HG02943 (cell line): ENCODE measurements around the gene WDR7.
A peak's percentile ranks its signal among the peaks of the same experiment; 100 is the strongest.

ENCODE experiments used
- ATAC-seq: cut with Tn5 transposase; IDR thresholded peaks from one replicate; pipeline ENCODE4 v1.9.1; 2021; ENCODE audit warnings: mild to moderate bottlenecking, low read depth, moderate library complexity; ENCODE audit not compliant: unreplicated experiment

WDR7 gene

GRCh38 chr18:56980151-56980550 lies 329.0 kb downstream of the WDR7 start:
- no peak for ATAC-seq

GRCh38 chr18:56982766-56983165 lies 331.6 kb downstream of the WDR7 start:
- no peak for ATAC-seq

GRCh38 chr18:56983275-56983992 lies 332.3 kb downstream of the WDR7 start:
- no peak for ATAC-seq

- no peak for ATAC-seq
These were observed 333.6 kb downstream of the WDR7 start for GRCh38 chr18:56984731-56985130.

- ATAC-seq, result no peak
These were observed 335.7 kb downstream of the WDR7 start for GRCh38 chr18:56986829-56987228.

- ATAC-seq, result no peak
These were observed 336.1 kb downstream of the WDR7 start for GRCh38 chr18:56987236-56987635.

- ATAC-seq, result no peak
These were observed 336.9 kb downstream of the WDR7 start for GRCh38 chr18:56988022-56988421.

GRCh38 chr18:56990678-56991077 lies 339.5 kb downstream of the WDR7 start:
- ATAC-seq, result no peak

GRCh38 chr18:56992777-56993176 lies 341.6 kb downstream of the WDR7 start:
- ATAC-seq, result no peak

GRCh38 chr18:56995579-56996188 lies 344.5 kb downstream of the WDR7 start:
- no peak for ATAC-seq

GRCh38 chr18:56997200-56997599 lies 346.0 kb downstream of the WDR7 start:
- no peak for ATAC-seq

GRCh38 chr18:56999823-57000222 lies 348.7 kb downstream of the WDR7 start:
- no peak for ATAC-seq

GRCh38 chr18:57002627-57003026 lies 351.5 kb downstream of the WDR7 start:
- ATAC-seq, result no peak

- ATAC-seq, result no peak
These were observed 352.2 kb downstream of the WDR7 start for GRCh38 chr18:57003342-57003741.

GRCh38 chr18:57004366-57005121 lies 353.4 kb downstream of the WDR7 start:
- peak; percentile 98 for ATAC-seq

- no peak for ATAC-seq
These were observed 357.0 kb downstream of the WDR7 start for GRCh38 chr18:57008001-57008686.

GRCh38 chr18:57009844-57010243 lies 358.7 kb downstream of the WDR7 start:
- no peak for ATAC-seq

- ATAC-seq, result no peak
These were observed 363.7 kb downstream of the WDR7 start for GRCh38 chr18:57014772-57015413.

- no peak for ATAC-seq
These were observed 364.3 kb downstream of the WDR7 start for GRCh38 chr18:57015451-57015850.

GRCh38 chr18:57018845-57019244 lies 367.7 kb downstream of the WDR7 start:
- ATAC-seq, result no peak

GRCh38 chr18:57022716-57023115 lies 371.6 kb downstream of the WDR7 start:
- no peak for ATAC-seq
